IPS DF 19.7 (cell line): ENCODE results near the gene SHISA6.

ENCODE experiments used
- DNase-seq: peaks from one replicate; pipeline ENCODE4 v3.0.0-alpha.2; 2013; ENCODE audit warnings: low read depth, low spot score

Gene SHISA6

DNA sequence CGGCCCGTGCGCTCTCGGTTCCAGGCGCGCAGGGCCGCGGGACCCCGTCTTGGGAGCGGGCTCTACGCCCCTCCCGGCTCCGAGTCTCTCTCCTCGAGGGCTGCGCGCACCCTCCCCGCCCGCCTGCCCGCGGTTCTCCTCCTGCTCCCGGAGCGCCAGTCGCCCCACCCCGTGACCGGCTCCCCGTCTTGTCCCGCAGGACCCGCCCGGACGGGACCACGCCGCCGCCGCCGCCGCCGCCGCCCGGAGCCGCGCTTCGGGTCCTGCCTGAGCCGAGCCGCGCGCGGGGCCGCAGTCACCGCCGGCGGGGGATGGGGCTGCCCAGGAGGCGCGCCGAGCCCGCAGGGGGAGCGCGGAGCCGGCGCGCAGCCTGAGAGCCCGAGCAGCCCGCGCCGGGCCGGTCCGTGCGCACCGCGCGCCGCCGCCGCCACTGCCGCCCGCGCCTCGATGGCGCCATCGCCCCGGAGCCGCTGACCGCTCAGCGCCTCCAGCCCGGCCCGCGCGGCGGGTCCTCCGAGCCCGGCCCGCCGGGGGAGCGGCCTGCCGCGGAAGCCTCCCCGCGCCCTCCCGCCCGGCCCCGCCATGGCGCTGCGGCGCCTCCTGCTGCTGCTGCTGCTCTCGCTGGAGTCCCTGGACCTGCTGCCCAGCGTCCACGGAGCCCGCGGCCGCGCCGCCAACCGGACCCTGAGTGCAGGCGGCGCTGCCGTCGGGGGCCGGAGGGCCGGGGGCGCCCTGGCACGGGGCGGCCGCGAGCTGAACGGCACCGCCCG, at the start of gene SHISA6:
Gene SHISA6 (plus strand): TSS at position 373 of the 770 bp plus-strand sequence.
- no peak for DNase-seq

DNA sequence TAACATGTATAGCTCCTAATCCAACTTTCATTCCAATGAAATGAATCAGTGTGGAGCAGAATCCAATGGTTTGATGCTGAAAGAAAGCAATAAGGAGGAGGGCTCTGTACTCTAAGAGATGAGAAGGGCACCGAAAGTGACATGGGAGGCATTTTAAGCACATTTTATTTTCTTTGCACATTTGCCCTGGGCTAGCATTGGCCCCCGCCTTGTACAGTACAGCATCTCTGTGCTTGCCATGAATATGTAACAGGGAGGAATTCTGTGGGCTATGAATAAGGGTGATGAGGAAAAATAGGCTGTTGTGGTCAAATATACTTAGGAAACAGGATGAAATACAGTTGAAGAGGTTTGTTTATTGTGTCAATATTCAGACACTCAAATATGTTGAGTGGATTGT, 45.2 kb upstream of the SHISA6 start:
- no peak for DNase-seq

DNA sequence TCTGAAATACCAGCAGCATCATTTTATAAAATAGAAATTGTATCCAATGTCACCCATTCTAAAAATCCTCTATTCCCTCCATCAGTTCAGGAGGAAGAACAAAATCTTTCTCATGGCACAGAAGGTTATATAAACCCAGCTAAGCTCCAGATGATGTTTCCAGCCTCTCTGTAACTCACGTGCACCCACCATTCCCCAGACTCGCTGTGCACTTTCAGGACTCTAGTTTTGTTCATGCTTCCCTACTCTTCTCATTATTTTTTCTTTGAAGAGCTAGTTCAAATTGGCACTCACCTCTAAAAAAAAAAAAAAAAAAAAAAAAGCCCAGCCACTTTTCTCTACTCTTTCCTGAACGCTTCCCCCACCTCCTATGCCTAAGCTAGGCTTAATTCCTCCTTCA, 36.0 kb upstream of the SHISA6 start:
- DNase-seq, result no peak

DNA sequence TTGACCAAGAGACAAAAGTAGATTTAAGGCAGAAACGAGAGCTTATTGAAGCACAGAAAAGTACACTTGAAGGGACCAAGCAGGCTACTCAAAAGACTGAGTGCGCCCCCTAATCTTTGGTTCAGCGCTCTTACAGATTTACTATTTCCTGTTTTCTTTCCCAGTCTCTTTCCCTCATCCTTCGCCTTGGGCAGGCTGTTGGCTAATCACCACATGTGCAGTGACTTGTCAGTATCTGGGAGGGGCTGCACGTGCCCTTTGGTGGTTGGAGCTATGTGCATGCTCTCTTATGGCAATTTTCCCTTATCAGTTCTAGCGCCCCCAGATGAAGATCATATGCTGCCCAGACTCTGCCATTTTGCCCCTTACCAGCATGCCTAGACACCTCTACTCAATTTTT, 35.4 kb upstream of the SHISA6 start:
- DNase-seq, result no peak

DNA sequence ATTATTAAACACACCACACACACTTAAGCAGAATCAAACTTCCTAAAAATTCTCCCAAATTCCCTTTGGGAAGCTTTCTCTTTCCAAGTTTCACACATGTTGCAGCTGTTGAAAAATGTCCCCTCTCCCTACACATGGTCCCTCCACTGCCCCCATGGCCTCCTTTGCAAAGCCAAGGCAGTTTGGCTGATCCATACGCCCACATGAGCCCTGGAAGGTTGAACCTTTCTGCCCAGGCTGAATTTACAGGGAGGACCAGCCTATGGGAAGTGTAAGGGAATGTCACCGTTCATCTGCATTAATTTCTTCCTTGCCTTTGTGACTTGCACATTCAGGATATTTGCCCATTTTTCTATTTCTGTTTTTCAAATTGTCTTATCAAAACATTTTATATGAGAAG, 31.1 kb upstream of the SHISA6 start:
- DNase-seq, result no peak

DNA sequence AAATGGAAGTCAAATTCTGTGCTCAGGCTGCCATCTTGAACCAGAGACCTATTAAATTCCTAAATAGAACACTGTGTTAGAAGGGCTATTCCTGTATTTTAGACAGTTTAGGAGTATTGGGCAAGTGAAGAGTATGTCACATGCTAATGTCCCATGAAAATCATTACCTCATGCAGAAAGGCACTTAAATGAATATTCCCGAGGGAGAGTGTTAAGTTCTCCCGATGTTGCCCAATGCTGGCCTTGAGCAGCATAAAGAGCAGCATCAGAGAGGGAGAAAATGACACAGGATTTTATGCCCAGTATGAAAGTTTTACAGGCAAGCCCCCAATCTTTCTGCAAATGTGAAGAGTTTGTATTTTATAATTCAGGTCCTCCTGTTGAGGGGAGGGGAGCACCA, 28.2 kb upstream of the SHISA6 start:
- no peak for DNase-seq

DNA sequence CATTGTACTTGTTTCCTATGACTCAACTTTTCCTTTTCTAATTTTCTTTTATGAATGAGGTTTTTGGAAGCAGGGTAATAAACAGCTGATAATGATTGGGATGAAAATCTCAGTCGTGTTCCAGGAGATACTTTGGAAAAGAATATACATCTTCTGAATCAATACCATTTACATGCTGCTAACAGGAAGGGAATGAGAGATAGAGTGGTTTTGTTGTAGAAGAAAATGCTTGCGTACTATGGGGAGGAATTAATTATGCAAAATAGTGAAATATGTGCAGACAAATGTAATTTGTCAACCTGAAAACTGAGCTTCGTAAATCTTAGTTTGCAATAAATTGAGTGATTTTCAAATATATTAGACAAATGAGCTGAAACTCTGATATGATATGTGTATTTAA, 24.0 kb upstream of the SHISA6 start:
- DNase-seq, result no peak

DNA sequence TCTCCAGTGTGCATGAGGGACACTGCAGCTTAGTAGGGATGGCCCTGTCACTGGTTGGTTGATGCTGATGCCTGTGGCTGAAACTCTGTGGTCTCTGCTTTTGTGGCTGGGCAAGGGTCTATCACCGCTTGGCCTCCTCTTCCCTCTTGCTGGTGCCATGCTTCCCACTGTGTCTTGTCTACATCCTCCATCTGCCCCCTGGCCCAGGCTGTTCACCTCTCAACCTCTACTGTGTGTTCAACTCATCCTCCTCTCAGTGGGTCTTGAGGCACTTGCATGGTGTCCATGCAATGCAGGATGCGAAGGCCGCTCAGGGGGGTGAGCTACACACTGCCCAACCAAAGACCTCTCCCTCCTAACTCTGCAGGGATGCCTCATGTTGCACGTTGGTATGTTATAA, 19.8 kb upstream of the SHISA6 start:
- no peak for DNase-seq

DNA sequence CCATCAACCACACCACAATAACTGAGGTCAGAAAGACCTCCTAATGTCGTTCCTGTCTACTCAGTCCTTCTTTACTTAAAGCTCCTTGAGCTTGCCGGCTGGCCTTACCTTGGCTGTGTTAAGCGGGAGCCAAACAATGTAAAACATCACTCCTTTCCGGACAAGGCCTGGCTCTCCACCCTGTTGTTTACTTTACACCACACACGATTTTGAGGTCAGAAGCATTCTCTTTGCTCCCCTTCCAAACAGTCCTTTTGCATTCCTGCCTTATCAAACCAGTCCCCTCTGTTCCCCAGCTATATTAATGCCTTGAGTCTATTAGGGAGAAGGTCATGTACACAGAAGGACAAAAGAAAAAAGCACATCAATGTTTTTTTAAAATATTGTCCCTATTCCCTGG, 19.3 kb upstream of the SHISA6 start:
- DNase-seq, result no peak

DNA sequence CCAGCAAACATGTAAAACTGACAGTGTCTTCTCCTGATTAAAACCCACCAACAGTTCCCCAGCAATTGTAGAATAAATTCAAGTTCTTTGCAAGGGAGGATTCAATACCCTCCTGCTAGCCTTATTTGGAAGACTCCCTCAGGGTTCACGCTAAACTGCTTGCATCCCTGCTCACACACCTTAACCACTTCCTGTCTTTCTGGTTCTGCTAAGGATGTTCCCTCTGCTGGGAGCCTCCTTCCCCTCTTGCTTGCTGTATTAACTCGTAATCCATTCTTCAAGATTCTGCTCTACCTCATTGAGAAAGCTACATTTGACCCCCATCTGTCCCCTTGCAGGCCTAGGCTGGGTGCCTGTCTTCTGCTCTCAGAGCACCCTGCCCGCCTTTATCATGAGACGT, 2.3 kb upstream of the SHISA6 start:
- no peak for DNase-seq

DNA sequence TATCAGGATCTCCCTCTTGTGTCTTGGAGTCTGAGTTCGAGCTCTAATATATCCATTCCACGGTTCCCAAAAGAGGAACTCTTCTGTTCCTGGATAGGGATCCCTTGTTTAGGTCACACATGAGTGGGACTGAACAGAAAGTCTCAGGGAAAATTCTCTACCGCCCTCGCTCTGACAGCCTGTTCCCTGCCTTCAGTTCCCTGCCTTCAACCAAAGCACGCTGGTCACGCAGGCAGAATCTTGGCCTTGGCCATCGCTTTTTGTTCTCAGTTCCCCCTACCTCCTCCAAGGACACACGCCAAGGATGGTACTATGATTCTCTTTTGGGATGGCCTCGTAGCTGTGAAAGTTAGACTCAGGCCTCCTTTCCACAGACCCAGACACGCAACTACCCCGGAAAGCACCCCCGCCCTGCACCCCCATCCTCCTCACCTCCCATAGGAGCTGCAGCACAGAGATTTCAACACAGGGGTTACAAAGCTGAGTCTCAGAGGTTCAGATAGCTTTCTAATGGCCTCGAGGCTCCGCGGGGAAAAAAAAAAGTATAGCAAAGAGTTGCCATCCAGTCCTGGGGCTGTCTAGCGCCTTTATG, 1.5 kb upstream of the SHISA6 start:
- no peak for DNase-seq

DNA sequence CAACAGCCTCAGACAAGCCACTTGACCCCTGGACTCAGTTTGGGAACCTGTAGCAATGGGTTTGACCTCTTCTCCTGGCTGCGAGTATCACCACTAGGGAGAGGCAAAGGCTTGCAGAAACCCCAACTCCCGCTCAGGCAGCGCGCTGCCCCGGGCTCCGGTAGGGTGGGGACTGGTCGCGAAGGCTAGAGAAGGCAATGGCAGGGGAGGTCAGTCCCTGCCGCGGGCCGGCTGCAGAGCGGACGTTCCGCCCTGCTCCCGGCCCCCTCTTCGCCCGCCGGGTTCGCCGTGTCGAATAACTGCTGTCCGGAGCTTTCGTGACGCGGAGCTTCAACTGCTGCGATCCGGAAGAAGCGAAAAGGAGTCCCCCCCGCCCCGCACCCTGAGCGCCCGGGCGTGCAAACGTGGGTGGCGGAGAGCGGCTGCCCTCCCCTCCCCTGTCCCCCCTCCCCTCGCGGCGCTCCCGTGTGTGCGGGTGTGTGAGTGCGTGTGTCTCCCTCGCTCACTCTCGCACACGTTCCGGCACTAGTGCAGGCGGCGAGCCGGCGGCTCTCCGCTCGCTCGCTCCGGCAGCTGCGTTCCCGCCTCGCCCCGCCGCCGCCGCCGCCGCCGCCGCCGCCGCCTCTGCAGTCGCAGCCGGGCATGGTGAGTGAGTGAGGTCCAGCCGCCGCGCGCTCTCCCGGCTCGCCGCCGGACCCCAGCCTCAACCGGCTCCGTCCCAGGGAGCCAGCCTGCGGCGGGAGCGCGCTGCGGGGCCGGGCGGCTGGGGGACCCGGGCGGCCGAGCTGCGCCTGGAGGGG, 772 bp upstream of the SHISA6 start:
- no peak for DNase-seq

DNA sequence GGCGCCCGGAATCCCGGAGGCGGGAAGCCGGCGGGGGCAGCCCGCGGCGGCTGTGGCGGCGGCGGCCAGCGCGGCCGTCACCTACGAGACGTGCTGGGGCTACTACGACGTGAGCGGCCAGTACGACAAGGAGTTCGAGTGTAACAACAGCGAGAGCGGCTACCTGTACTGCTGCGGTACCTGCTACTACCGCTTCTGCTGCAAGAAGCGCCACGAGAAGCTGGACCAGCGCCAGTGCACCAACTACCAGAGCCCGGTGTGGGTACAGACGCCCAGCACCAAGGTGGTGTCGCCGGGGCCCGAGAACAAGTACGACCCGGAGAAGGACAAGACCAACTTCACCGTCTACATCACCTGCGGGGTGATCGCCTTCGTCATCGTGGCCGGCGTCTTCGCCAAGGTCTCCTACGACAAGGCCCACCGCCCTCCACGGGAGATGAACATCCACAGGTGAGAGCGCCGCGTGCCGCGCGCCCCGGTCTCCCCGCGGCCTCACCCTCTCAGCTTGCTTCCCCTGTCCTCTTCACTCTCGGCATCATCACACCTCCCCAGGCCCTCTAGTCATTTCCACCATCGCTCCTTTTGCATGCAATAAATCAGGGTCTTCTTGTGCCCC, 706 bp downstream of the SHISA6 start:
- DNase-seq, result no peak

DNA sequence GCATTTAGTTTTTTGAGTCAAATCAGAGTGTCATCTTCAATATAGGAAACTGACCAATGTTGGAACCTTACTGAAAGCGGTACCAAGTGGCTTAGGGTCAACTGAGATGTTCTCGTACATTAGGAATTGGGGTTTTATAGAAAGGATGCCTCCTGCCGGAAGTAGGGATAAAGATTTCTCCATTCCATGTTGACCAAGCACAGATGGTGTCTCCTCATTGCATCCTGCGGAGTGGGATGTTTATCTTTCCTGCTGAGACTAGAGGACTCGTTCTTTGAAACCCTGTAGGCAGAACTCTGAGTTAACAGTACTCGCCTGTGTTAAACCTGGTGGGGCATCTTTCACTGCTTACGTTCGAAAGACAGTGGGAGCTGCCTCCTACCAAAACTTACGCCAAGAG, 1.4 kb downstream of the SHISA6 start:
- no peak for DNase-seq

DNA sequence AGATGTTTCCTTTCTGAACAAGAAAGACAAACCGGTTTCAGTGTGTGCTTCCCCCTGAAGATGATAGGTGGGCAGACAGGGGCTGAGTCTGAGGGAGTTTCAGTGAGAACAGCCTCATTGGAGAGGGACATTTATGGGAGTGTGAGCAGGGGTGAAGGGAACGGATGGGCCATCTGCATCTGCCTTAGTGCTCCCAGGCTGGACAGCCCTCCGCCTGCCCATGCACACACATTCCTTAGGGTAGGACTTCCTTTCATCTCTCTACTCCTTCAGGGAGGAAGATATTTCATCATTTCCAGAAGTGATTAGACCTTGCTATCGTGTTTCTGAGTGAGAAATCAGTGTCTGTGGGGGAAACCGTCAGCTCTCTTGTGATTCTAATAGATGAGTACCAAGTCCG, 3.8 kb downstream of the SHISA6 start:
- DNase-seq, result no peak

DNA sequence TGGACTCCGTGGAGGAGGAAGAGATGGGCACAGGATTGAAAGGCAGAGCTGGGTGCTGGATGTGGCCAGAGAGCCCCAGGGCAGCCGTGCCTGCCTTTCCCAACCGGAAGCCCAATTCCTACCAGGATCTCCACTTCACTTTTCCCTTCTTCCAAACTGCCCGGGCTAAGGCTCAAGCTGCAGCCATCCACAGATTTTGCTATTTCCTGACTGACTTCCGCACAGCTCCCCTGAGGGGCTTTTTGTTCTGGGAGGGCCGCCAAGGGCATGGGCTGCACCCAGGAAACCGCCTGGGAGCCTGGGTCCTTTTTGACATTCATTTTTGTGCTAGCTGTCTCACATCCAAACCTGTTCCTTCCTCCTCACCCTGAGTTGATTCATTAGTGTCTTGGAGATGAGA, 4.2 kb downstream of the SHISA6 start:
- DNase-seq, result no peak

DNA sequence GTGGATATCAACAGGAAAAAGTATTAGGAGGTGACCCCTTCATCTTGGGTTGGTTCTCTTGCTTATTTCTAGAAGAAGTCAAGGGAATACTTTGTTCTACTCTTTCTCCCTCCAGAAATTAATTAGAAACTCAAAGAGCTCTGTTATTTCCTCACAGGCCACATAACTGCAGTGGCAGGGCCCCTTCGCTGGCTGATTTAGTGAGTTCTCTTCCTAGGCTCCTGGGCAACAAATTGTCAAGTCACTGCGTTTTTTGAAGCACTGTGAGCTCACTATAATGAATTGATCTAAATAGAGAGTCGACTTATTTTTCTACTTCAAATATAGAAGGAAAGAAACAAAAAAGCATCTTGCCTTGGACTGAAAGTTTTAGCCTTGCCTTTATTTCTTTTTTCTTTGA, 4.8 kb downstream of the SHISA6 start:
- DNase-seq, result no peak

DNA sequence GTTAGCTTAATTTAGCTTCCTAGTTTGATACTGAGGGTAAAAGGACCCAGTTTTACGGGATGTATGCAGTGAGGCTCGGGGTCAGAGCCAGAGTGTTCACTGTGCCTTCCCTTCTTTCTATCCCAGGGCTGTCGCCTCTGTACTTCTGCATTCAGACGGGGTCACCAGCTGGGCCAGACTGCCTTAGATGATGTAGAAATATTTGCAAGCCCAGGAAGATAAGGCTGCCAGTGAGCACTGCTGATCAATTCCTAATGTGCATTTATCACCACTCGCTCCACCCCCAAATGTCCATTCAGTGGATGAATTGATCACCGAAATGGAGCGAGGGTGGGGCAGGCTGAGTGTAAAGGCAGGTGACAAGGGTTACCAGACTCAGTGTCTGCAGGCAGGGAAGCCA, 9.1 kb downstream of the SHISA6 start:
- no peak for DNase-seq

DNA sequence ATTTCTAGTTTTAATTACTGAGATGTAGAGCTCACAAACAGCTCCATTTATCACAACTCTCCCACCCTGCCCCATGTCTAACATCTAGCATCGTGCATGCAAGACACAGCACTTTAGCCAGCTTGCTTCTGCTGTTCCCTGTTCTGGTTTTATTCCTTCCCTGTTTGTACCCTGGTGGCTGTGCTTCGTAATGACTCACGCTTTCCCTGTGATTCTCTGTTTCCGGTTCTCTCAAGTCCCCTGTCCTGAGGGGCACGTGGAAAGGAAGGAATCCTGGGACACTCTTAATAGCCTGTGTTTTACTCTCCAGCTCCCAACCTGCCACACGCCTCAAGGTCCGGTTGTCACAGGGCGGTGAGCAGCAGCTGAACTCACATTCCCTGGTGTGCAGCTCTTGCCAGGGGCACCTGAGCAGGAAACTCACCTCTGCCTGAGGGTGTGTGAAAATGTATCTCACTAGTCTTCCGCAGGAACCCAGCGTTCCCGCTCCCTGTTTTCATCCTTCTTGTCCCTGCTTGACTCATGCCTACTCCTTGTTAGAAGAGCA, 10.6 kb downstream of the SHISA6 start:
- DNase-seq, result no peak

DNA sequence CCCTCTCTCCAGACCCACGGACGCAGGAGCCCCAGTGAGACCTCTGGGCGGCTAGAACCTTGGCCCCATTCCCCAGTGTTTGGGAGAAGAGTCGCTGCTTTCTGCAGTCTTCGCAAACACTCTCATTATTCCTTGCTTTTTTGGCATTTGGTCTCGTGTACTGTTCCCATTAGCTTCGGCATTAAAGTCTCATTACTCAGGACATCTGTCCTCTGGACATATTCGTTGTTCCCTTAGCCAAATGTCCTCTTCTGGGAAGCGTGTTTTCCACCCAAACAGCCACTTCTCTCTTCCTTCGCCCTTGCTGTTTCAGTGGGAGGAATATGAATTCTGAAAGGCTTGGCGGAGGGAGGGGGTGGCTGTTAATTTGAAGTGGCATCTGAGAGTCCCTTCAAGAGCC, 11.1 kb downstream of the SHISA6 start:
- DNase-seq, result no peak

DNA sequence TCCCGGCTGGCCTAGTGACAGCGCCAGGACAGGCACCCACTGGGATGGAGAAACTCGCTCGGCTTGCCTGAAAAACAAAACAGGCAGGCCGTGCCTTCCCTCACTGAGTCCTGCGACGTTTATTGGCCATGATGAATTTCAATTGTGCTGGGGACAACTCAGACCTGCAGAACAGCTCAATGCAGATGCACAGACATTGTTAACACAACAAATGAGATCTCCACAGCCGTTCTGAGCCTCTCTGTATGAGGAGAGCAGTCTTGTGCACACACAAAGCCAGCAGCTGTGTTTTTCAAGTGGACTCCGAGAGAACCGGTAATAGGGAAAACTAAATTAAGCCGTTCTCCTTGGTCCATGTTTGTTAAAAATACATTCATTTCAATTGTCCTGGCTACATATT, 15.9 kb downstream of the SHISA6 start:
- no peak for DNase-seq

DNA sequence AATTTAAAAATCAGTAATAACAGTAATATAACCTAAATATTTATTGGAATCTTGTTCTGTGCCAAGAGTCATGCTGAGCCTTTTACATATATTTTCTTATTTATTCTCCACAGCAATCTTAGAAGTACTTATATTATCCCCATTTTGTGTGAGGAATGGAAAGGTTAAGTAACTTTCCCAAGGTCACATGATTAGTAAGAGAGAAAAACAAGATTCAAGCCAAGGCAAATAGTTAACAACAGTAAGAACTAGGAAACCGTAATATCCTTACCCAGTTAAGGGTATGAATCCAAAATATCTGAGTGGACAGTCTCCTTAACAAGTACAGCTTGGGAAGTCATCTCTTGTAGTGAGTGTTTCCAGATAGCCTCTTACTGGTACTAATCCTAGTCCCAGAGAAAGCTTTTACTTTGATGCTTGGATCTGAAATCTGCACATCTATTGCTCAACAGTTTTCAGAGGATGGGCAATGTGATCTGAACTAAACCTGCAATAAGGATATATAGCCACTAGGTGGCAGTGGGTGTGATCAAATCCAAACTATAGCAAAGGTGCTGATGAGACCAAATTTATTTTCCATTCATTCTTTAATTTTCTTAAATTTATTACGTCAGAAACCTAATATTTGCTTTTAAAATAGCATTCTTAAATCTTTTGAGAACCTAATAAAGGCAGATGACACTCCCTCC, 23.3 kb downstream of the SHISA6 start:
- DNase-seq, result no peak
